Parathyroid adenoma (tissue), 2 donors: ENCODE measurements around the gene UBTD2.

Source experiments
- H2AFZ ChIP-seq: fragments of 300-600 bp; sonication (generic); one replicate; pipeline ENCODE4 v1.7.0; 2017; ENCODE audit warnings: antibody characterized with exemption, mild to moderate bottlenecking
- H3K27ac ChIP-seq: fragments of 300-600 bp; sonication (generic); one replicate; pipeline ENCODE4 v1.7.0; 2017
- H3K27me3 ChIP-seq: fragments of 300-600 bp; sonication (generic); one replicate; pipeline ENCODE4 v1.7.0; 2017; ENCODE audit warnings: low read length; ENCODE audit not compliant: control insufficient read depth, insufficient read depth
- H3K36me3 ChIP-seq: fragments of 300-600 bp; sonication (generic); one replicate; pipeline ENCODE4 v1.7.0; 2017; ENCODE audit warnings: low read length; ENCODE audit not compliant: control insufficient read depth, insufficient read depth
- H3K4me1 ChIP-seq: fragments of 300-600 bp; sonication (generic); one replicate; pipeline ENCODE4 v1.7.0; 2017; ENCODE audit warnings: control low read depth
- H3K4me2 ChIP-seq: fragments of 300-600 bp; sonication (generic); one replicate; pipeline ENCODE4 v1.7.0; 2017; ENCODE audit warnings: low read length
- H3K4me3 ChIP-seq: fragments of 300-600 bp; sonication (generic); one replicate; pipeline ENCODE4 v1.7.0; 2017; ENCODE audit warnings: low read depth, low read length
- H3K79me2 ChIP-seq: fragments of 300-600 bp; sonication (generic); one replicate; pipeline ENCODE4 v1.7.0; 2017; ENCODE audit warnings: control low read depth
- H3K9ac ChIP-seq: fragments of 300-600 bp; sonication (generic); one replicate; pipeline ENCODE4 v1.7.0; 2017; ENCODE audit warnings: mild to moderate bottlenecking
- H3K9me3 ChIP-seq: fragments of 300-600 bp; sonication (generic); one replicate; pipeline ENCODE4 v1.7.0; 2017; ENCODE audit warnings: low read length; ENCODE audit not compliant: control insufficient read depth
- CTCF ChIP-seq: fragments of 300-600 bp; sonication (generic); IDR thresholded peaks from one replicate; pipeline ENCODE4 v1.7.0; 2017; ENCODE audit warnings: antibody characterized with exemption, mild to moderate bottlenecking
- donor health status: primary hyperparathyroidism.

UBTD2 gene

GRCh38 chr5:172319708-172320441 is 36.3 kb upstream of the UBTD2 start:
- H2AFZ ChIP-seq: no peak overlapping the region
- no peak for TF ChIP-seq CTCF
- no peak overlapping the region for H3K9ac ChIP-seq
- H3K27me3 ChIP-seq: no peaks in the 10 kb centered on the region
- H3K4me3 ChIP-seq: no peak overlapping the region
- H3K4me1 ChIP-seq: no peaks in the 10 kb centered on the region
- no peak overlapping the region for H3K4me2 ChIP-seq
- H3K27ac ChIP-seq: no peak overlapping the region
- no peaks in the 10 kb centered on the region for H3K79me2 ChIP-seq
- H3K9me3 ChIP-seq: no peaks in the 10 kb centered on the region
- H3K36me3 ChIP-seq: no peaks in the 10 kb centered on the region

GRCh38 chr5:172315587-172316493 is 32.3 kb upstream of the UBTD2 start:
- Histone ChIP-seq H3K79me2 (no peaks in the 10 kb centered on the region), H3K27me3 (no peaks in the 10 kb centered on the region), H2AFZ (no peak overlapping the region), H3K36me3 (no peaks in the 10 kb centered on the region), H3K4me2 (no peak overlapping the region), H3K4me1 (no peaks in the 10 kb centered on the region), H3K9me3 (no peaks in the 10 kb centered on the region), H3K4me3 (no peak overlapping the region), H3K9ac (no peak overlapping the region), H3K27ac (no peak overlapping the region)
- no peak for TF ChIP-seq CTCF

GRCh38 chr5:172313915-172314314 is 30.4 kb upstream of the UBTD2 start:
- no peak overlapping the region for H3K27ac ChIP-seq
- no peaks in the 10 kb centered on the region for H3K36me3 ChIP-seq
- no peaks in the 10 kb centered on the region for H3K9me3 ChIP-seq
- no peak overlapping the region for H3K4me3 ChIP-seq
- no peak overlapping the region for H3K4me2 ChIP-seq
- H3K9ac ChIP-seq: no peak overlapping the region
- no peaks in the 10 kb centered on the region for H3K27me3 ChIP-seq
- H2AFZ ChIP-seq: no peak overlapping the region
- H3K4me1 ChIP-seq: no peaks in the 10 kb centered on the region
- no peaks in the 10 kb centered on the region for H3K79me2 ChIP-seq
- TF ChIP-seq CTCF: no peak

DNA sequence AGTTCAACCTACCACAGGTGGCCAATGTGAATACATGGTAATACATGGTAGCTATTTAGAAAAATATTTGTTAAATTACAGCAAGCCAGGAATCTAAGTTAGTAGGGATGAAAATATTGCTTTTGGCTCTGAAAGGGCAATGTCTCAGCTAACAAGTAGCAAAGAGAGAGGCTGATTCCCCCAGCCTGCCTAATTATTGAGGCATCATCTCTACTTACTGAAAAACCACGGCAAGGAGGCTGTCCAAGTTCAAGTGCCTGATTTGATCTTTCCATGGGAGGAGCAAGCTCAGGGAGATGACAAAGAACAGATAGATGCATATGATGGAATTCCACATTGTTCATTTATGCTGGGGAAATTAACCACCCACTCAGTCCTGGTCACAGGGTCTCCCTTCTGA is 28.7 kb upstream of the UBTD2 start:
- H3K9me3 ChIP-seq: no peaks in the 10 kb centered on the region
- no peak overlapping the region for H2AFZ ChIP-seq
- H3K4me3 ChIP-seq: no peak overlapping the region
- no peak overlapping the region for H3K27ac ChIP-seq
- H3K27me3 ChIP-seq: no peaks in the 10 kb centered on the region
- H3K4me2 ChIP-seq: no peak overlapping the region
- H3K79me2 ChIP-seq: no peaks in the 10 kb centered on the region
- H3K4me1 ChIP-seq: no peaks in the 10 kb centered on the region
- TF ChIP-seq CTCF: no peak
- H3K9ac ChIP-seq: no peak overlapping the region
- H3K36me3 ChIP-seq: no peaks in the 10 kb centered on the region
